ENCODE data around the gene MEI4. TPM values are rescaled to one million over a fixed set of nuclear protein-coding genes. Genes with fewer than 3 reads are reported as not detected.
"Not testable (repeated sequence)": the region's sequence is repeated elsewhere in the genome, so short reads cannot be mapped to it uniquely, and the experiment has no call there.

The MEI4 gene
- polyA plus RNA-seq, 4 donors = 0.01 to 0.09 TPM; not detected in 2

- H3K27ac ChIP-seq (ENCODE audit: low read depth in 1 of 3, low read length in 2 of 3); H3K4me3 ChIP-seq (ENCODE audit: low read depth in 1 of 3, low read length in 3 of 3); DNase-seq; FAIRE-seq; H3K4me1 ChIP-seq (ENCODE audit: control insufficient read depth in 3 of 3, insufficient read depth in 2 of 3, low read depth in 1 of 3, low read length in 2 of 3); H3K9me3 ChIP-seq (ENCODE audit: control insufficient read depth in 2 of 2, insufficient read depth in 1 of 2, low read depth in 1 of 2, low read length in 1 of 2); H3K36me3 ChIP-seq (ENCODE audit: control insufficient read depth in 3 of 3, insufficient read depth in 2 of 3, low read depth in 1 of 3, low read length in 3 of 3); H3K27me3 ChIP-seq (ENCODE audit: control insufficient read depth in 3 of 3, insufficient read depth in 3 of 3, low read length in 3 of 3): not testable (repeated sequence)
- WGBS, 3 donors = 81 to 92% (median 89%) methylated on average over 5 to 6 of the region's 6 CpGs
Observed at GRCh38 chr6:77700095-77700494, 47.3 kb downstream of the MEI4 start.

GRCh38 chr6:77707603-77708002 is 54.8 kb downstream of the MEI4 start:
- Histone ChIP-seq H3K9me3 (ENCODE audit: control insufficient read depth in 2 of 2, insufficient read depth in 1 of 2, low read depth in 1 of 2, low read length in 1 of 2) (peaks cover 0 to 12% of the 10 kb centered on the region in 2 donors), H3K4me1 (ENCODE audit: control insufficient read depth in 3 of 3, insufficient read depth in 2 of 3, low read depth in 1 of 3, low read length in 2 of 3) (no peaks in the 10 kb centered on the region), H3K27ac (ENCODE audit: low read depth in 1 of 3, low read length in 2 of 3) (no peak overlapping the region), H3K27me3 (ENCODE audit: control insufficient read depth in 3 of 3, insufficient read depth in 3 of 3, low read length in 3 of 3) (no peaks in the 10 kb centered on the region), H3K4me3 (ENCODE audit: low read depth in 1 of 3, low read length in 3 of 3) (no peak overlapping the region), H3K36me3 (ENCODE audit: control insufficient read depth in 3 of 3, insufficient read depth in 2 of 3, low read depth in 1 of 3, low read length in 3 of 3) (no peaks in the 10 kb centered on the region)
- WGBS, 3 donors = 78 to 84% (median 82%) methylated on average over 2 of the region's 2 CpGs
- FAIRE-seq = no peak
- DNase-seq = no peak

- no peaks in the 10 kb centered on the region for H3K4me1 ChIP-seq (ENCODE audit: control insufficient read depth in 3 of 3, insufficient read depth in 2 of 3, low read depth in 1 of 3, low read length in 2 of 3)
- H3K36me3 ChIP-seq (ENCODE audit: control insufficient read depth in 3 of 3, insufficient read depth in 2 of 3, low read depth in 1 of 3, low read length in 3 of 3) = no peaks in the 10 kb centered on the region
- FAIRE-seq (no peak), DNase-seq (no peak)
- 84 to 88% (median 87%) methylated on average over 6 of the region's 6 CpGs for WGBS, 3 donors
- H3K27me3 ChIP-seq (ENCODE audit: control insufficient read depth in 3 of 3, insufficient read depth in 3 of 3, low read length in 3 of 3) = no peaks in the 10 kb centered on the region
- H3K27ac ChIP-seq (ENCODE audit: low read depth in 1 of 3, low read length in 2 of 3) = no peak overlapping the region
- no peaks in the 10 kb centered on the region for H3K9me3 ChIP-seq (ENCODE audit: control insufficient read depth in 2 of 2, insufficient read depth in 1 of 2, low read depth in 1 of 2, low read length in 1 of 2)
- no peak overlapping the region for H3K4me3 ChIP-seq (ENCODE audit: low read depth in 1 of 3, low read length in 3 of 3)
Observed at GRCh38 chr6:77715588-77715987, 62.7 kb downstream of the MEI4 start.

GRCh38 chr6:77716311-77716710 is 63.5 kb downstream of the MEI4 start:
- no peak for DNase-seq
- Histone ChIP-seq H3K27ac (ENCODE audit: low read depth in 1 of 3, low read length in 2 of 3) (no peak overlapping the region), H3K9me3 (ENCODE audit: control insufficient read depth in 2 of 2, insufficient read depth in 1 of 2, low read depth in 1 of 2, low read length in 1 of 2) (no peaks in the 10 kb centered on the region), H3K27me3 (ENCODE audit: control insufficient read depth in 3 of 3, insufficient read depth in 3 of 3, low read length in 3 of 3) (no peaks in the 10 kb centered on the region), H3K4me3 (ENCODE audit: low read depth in 1 of 3, low read length in 3 of 3) (no peak overlapping the region), H3K36me3 (ENCODE audit: control insufficient read depth in 3 of 3, insufficient read depth in 2 of 3, low read depth in 1 of 3, low read length in 3 of 3) (no peaks in the 10 kb centered on the region), H3K4me1 (ENCODE audit: control insufficient read depth in 3 of 3, insufficient read depth in 2 of 3, low read depth in 1 of 3, low read length in 2 of 3) (no peaks in the 10 kb centered on the region)
- FAIRE-seq = no peak
- WGBS, 3 donors = 80 to 87% (median 81%) methylated on average over 1 of the region's 1 CpG

- 88 to 93% (median 88%) methylated on average over 13 of the region's 13 CpGs for WGBS, 3 donors
- FAIRE-seq = not testable (repeated sequence)
Observed at GRCh38 chr6:77736010-77736409, 83.2 kb downstream of the MEI4 start.

GRCh38 chr6:77740380-77740779 is 87.5 kb downstream of the MEI4 start:
- H3K9me3 ChIP-seq (ENCODE audit: control insufficient read depth in 2 of 2, insufficient read depth in 1 of 2, low read depth in 1 of 2, low read length in 1 of 2) = peaks cover 0 to 3% of the 10 kb centered on the region in 2 donors
- FAIRE-seq (no peak), DNase-seq (peak; percentile 30 to 37)
- H3K27ac ChIP-seq (ENCODE audit: low read depth in 1 of 3, low read length in 2 of 3) = no peak overlapping the region
- H3K27me3 ChIP-seq (ENCODE audit: control insufficient read depth in 3 of 3, insufficient read depth in 3 of 3, low read length in 3 of 3) = no peaks in the 10 kb centered on the region
- no peaks in the 10 kb centered on the region for H3K4me1 ChIP-seq (ENCODE audit: control insufficient read depth in 3 of 3, insufficient read depth in 2 of 3, low read depth in 1 of 3, low read length in 2 of 3)
- no peak overlapping the region for H3K4me3 ChIP-seq (ENCODE audit: low read depth in 1 of 3, low read length in 3 of 3)
- 3 to 20% (median 7%) methylated on average over 1 of the region's 1 CpG for WGBS, 3 donors
- no peaks in the 10 kb centered on the region for H3K36me3 ChIP-seq (ENCODE audit: control insufficient read depth in 3 of 3, insufficient read depth in 2 of 3, low read depth in 1 of 3, low read length in 3 of 3)

More at GRCh38 chr6:77736010-77736409, 83.2 kb downstream of the MEI4 start:
- not testable (repeated sequence) for H3K27me3 ChIP-seq (ENCODE audit: control insufficient read depth in 3 of 3, insufficient read depth in 3 of 3, low read length in 3 of 3); H3K36me3 ChIP-seq (ENCODE audit: control insufficient read depth in 3 of 3, insufficient read depth in 2 of 3, low read depth in 1 of 3, low read length in 3 of 3); H3K4me3 ChIP-seq (ENCODE audit: low read depth in 1 of 3, low read length in 3 of 3); H3K9me3 ChIP-seq (ENCODE audit: control insufficient read depth in 2 of 2, insufficient read depth in 1 of 2, low read depth in 1 of 2, low read length in 1 of 2); H3K27ac ChIP-seq (ENCODE audit: low read depth in 1 of 3, low read length in 2 of 3); DNase-seq; H3K4me1 ChIP-seq (ENCODE audit: control insufficient read depth in 3 of 3, insufficient read depth in 2 of 3, low read depth in 1 of 3, low read length in 2 of 3)

GRCh38 chr6:77752156-77752555 is 99.3 kb downstream of the MEI4 start:
- not testable (repeated sequence) for DNase-seq; H3K4me3 ChIP-seq (ENCODE audit: low read depth in 1 of 3, low read length in 3 of 3); H3K9me3 ChIP-seq (ENCODE audit: control insufficient read depth in 2 of 2, insufficient read depth in 1 of 2, low read depth in 1 of 2, low read length in 1 of 2); H3K36me3 ChIP-seq (ENCODE audit: control insufficient read depth in 3 of 3, insufficient read depth in 2 of 3, low read depth in 1 of 3, low read length in 3 of 3); H3K27me3 ChIP-seq (ENCODE audit: control insufficient read depth in 3 of 3, insufficient read depth in 3 of 3, low read length in 3 of 3); H3K4me1 ChIP-seq (ENCODE audit: control insufficient read depth in 3 of 3, insufficient read depth in 2 of 3, low read depth in 1 of 3, low read length in 2 of 3); H3K27ac ChIP-seq (ENCODE audit: low read depth in 1 of 3, low read length in 2 of 3); FAIRE-seq
- WGBS, 3 donors = 38 to 44% (median 43%) methylated on average over 1 of the region's 1 CpG

GRCh38 chr6:77762386-77762785 is 109.5 kb downstream of the MEI4 start:
- no peaks in the 10 kb centered on the region for H3K36me3 ChIP-seq (ENCODE audit: control insufficient read depth in 3 of 3, insufficient read depth in 2 of 3, low read depth in 1 of 3, low read length in 3 of 3)
- H3K27ac ChIP-seq (ENCODE audit: low read depth in 1 of 3, low read length in 2 of 3) = no peak overlapping the region
- no peak overlapping the region for H3K4me3 ChIP-seq (ENCODE audit: low read depth in 1 of 3, low read length in 3 of 3)
- no peaks in the 10 kb centered on the region for H3K4me1 ChIP-seq (ENCODE audit: control insufficient read depth in 3 of 3, insufficient read depth in 2 of 3, low read depth in 1 of 3, low read length in 2 of 3)
- 83 to 89% (median 84%) methylated on average over 2 of the region's 2 CpGs for WGBS, 3 donors
- no peak for DNase-seq
- H3K9me3 ChIP-seq (ENCODE audit: control insufficient read depth in 2 of 2, insufficient read depth in 1 of 2, low read depth in 1 of 2, low read length in 1 of 2) = no peaks in the 10 kb centered on the region
- FAIRE-seq = no peak
- no peaks in the 10 kb centered on the region for H3K27me3 ChIP-seq (ENCODE audit: control insufficient read depth in 3 of 3, insufficient read depth in 3 of 3, low read length in 3 of 3)

- no peaks in the 10 kb centered on the region for H3K36me3 ChIP-seq (ENCODE audit: control insufficient read depth in 3 of 3, insufficient read depth in 2 of 3, low read depth in 1 of 3, low read length in 3 of 3)
- no peaks in the 10 kb centered on the region for H3K9me3 ChIP-seq (ENCODE audit: control insufficient read depth in 2 of 2, insufficient read depth in 1 of 2, low read depth in 1 of 2, low read length in 1 of 2)
- no peaks in the 10 kb centered on the region for H3K4me1 ChIP-seq (ENCODE audit: control insufficient read depth in 3 of 3, insufficient read depth in 2 of 3, low read depth in 1 of 3, low read length in 2 of 3)
- H3K4me3 ChIP-seq (ENCODE audit: low read depth in 1 of 3, low read length in 3 of 3) = no peak overlapping the region
- WGBS, 3 donors = 79 to 91% (median 87%) methylated on average over 2 of the region's 2 CpGs
- H3K27ac ChIP-seq (ENCODE audit: low read depth in 1 of 3, low read length in 2 of 3) = no peak overlapping the region
- DNase-seq (no peak), FAIRE-seq (no peak)
- H3K27me3 ChIP-seq (ENCODE audit: control insufficient read depth in 3 of 3, insufficient read depth in 3 of 3, low read length in 3 of 3) = no peaks in the 10 kb centered on the region
Observed at GRCh38 chr6:77763124-77763523, 110.3 kb downstream of the MEI4 start.
